ENCODE data around the gene CNIH3. TPM values are rescaled to one million over a fixed set of nuclear protein-coding genes. Genes with fewer than 3 reads are reported as not detected.

The CNIH3 gene
- total and polyA plus RNA-seq, 10 of the 15 experiments (the other 5 are each of a cell fraction or from before 2014, with no cell fraction given): 0.77 to 5.8 (median 1.8) TPM

DNA sequence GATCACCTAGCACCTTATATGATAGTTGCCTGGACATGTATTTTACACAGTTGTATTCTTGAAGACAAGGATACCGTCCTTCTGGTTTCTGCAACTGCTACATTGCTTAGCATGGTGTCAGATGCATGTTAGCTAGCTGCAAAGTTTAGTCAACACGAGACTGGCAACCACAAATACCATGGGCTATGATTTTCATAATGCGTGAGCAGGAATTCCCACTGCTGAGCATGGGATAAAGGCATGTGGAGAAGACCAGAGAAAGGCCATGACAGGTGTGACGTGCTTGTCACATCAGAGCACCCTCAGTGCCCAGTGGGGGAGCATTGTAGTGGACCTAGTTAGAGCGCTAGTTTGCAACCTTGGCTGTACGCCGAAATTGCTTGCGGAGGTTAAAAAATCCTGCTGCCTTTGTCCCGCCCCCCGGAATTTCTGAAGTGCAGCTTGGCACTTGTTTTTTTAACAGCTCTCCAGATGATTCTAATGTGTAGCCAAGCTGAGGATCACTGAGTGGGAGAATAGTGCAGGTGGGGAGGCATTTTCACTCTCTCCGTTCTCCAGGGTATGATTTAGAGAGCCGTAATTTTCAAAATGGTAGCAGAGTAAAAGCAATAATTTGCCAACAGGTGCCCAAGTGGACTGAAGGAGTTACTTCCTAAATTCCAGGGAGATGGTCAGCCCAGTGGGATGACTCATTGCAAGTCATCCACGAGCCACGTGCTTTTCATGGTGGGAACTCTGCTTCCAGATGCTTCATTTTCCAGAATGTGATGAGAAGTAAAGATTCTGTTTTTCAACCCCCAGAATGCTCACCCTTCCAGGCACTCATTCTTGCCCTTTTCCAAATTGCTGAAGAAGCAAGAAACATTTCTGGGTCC is 81.0 kb downstream of the CNIH3 start (continued):
- TF ChIP-seq, protein P1, sequence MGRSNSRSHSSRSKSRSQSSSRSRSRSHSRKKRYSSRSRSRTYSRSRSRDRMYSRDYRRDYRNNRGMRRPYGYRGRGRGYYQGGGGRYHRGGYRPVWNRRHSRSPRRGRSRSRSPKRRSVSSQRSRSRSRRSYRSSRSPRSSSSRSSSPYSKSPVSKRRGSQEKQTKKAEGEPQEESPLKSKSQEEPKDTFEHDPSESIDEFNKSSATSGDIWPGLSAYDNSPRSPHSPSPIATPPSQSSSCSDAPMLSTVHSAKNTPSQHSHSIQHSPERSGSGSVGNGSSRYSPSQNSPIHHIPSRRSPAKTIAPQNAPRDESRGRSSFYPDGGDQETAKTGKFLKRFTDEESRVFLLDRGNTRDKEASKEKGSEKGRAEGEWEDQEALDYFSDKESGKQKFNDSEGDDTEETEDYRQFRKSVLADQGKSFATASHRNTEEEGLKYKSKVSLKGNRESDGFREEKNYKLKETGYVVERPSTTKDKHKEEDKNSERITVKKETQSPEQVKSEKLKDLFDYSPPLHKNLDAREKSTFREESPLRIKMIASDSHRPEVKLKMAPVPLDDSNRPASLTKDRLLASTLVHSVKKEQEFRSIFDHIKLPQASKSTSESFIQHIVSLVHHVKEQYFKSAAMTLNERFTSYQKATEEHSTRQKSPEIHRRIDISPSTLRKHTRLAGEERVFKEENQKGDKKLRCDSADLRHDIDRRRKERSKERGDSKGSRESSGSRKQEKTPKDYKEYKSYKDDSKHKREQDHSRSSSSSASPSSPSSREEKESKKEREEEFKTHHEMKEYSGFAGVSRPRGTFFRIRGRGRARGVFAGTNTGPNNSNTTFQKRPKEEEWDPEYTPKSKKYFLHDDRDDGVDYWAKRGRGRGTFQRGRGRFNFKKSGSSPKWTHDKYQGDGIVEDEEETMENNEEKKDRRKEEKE (IDR thresholded peaks at IDR 0.05): no peak
- TF ChIP-seq, protein P2, sequence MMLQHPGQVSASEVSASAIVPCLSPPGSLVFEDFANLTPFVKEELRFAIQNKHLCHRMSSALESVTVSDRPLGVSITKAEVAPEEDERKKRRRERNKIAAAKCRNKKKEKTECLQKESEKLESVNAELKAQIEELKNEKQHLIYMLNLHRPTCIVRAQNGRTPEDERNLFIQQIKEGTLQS (IDR thresholded peaks at IDR 0.05; ENCODE audit: borderline replicate concordance, extremely low read depth, low read depth, low read length): no peak
- TF ChIP-seq, protein P3, sequence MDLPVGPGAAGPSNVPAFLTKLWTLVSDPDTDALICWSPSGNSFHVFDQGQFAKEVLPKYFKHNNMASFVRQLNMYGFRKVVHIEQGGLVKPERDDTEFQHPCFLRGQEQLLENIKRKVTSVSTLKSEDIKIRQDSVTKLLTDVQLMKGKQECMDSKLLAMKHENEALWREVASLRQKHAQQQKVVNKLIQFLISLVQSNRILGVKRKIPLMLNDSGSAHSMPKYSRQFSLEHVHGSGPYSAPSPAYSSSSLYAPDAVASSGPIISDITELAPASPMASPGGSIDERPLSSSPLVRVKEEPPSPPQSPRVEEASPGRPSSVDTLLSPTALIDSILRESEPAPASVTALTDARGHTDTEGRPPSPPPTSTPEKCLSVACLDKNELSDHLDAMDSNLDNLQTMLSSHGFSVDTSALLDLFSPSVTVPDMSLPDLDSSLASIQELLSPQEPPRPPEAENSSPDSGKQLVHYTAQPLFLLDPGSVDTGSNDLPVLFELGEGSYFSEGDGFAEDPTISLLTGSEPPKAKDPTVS (IDR thresholded peaks at IDR 0.05; ENCODE audit: low read depth, low read length): no peak
- TF ChIP-seq RUNX3 (IDR thresholded peaks at IDR 0.05; ENCODE audit: low read length) (no peak), SIN3A (IDR thresholded peaks at IDR 0.05; ENCODE audit: low read depth, low read length) (no peak), CBFB (IDR thresholded peaks at IDR 0.05; ENCODE audit: low read depth) (no peak)
- TF ChIP-seq, protein P4, sequence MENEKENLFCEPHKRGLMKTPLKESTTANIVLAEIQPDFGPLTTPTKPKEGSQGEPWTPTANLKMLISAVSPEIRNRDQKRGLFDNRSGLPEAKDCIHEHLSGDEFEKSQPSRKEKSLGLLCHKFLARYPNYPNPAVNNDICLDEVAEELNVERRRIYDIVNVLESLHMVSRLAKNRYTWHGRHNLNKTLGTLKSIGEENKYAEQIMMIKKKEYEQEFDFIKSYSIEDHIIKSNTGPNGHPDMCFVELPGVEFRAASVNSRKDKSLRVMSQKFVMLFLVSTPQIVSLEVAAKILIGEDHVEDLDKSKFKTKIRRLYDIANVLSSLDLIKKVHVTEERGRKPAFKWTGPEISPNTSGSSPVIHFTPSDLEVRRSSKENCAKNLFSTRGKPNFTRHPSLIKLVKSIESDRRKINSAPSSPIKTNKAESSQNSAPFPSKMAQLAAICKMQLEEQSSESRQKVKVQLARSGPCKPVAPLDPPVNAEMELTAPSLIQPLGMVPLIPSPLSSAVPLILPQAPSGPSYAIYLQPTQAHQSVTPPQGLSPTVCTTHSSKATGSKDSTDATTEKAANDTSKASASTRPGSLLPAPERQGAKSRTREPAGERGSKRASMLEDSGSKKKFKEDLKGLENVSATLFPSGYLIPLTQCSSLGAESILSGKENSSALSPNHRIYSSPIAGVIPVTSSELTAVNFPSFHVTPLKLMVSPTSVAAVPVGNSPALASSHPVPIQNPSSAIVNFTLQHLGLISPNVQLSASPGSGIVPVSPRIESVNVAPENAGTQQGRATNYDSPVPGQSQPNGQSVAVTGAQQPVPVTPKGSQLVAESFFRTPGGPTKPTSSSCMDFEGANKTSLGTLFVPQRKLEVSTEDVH (IDR thresholded peaks at IDR 0.05; ENCODE audit: low read depth, partially characterized antibody): no peak

Data from GM12878 (cell line).